ENCODE measurements around the gene TRRAP.

Gene TRRAP

DNA sequence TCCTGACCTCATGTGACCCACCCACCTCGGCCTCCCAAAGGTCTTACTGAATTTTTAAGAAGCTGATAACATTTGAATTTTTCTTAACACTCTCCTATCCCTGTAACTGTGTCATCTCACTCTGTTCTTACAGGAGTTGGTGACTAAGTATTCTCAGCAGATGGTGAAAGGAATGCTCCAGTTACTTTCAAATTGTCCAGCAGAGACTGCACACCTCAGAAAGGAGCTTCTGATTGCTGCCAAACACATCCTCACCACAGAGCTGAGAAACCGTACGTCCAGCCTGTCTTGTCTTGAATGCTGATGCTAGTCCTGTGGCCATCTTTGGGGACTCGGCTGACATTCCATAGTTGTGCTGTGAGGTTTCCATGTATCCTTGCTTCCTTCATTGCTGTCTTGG is 24.9 kb downstream of the TRRAP start:
- DNase-seq: no peak

DNA sequence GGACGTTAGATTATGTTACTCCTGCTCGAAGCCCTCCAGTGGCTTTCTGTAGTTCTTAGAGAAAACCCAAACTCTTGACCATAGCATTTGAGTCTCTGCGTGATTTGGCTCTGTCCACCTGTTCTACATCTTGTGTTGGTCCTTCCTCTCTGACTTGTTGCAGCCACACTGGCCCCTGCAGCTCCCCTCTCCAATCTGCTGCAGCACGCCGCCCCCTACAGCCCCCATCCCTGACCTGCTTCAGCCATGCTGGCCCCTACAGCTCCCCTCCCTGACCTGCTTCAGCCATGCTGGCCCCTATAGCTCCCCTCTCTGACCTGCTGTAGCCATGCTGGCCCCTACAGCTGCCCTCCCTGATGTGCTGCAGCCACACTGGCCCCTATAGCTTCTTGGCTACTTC is 29.2 kb downstream of the TRRAP start:
- no peak for DNase-seq

DNA sequence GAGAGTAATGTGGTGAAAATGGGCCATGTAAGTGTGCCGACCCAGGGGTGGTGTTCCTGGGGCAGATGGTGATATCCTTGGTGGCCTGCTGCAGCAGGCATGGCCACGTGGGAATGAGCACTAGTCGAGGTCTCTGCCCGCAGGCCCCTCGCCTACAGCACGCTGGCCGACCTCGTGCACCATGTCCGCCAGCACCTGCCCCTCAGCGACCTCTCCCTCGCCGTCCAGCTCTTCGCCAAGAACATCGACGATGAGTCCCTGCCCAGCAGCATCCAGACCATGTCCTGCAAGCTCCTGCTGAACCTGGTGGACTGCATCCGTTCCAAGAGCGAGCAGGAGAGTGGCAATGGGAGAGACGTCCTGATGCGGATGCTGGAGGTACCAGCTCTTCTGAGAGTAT is 30.3 kb downstream of the TRRAP start:
- DNase-seq: no peak

DNA sequence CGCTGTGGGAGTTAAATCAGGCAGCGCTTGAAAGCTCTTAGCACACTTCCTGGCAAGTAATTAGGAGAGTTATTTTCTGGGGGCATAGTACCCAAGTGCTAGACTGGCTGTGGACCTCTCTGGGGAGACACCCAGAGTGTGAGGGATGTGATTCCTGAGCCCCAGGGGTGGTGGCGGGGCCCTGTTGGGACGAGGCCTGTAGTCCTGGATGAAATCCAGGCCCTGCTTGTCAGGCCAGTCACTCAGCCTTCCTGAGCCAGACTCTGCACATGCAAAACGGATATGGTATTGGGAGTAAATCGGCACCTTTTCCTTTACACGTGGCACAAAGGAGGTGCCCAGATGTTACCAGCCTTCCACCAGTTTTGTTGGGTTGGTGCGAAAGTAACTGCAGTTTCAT is 31.2 kb downstream of the TRRAP start:
- DNase-seq: no peak

DNA sequence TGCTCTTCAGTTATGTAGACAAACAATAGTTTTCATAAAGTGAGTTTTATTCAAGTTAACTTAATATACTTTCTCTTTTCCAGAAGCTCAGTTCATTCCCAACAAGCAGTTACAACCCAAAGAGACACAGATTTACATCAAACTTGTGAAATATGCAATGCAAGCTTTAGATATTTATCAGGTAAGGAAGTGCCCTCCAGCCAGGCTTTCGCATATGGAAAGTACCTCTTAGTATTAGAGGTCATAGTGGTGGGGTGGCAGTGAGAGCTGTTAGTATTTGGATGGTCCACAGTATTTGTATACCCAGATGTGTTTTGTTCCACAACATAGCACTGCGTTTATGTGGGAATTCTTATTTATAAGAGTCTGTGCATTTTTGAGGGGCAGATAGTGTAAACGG is 32.1 kb downstream of the TRRAP start:
- DNase-seq: no peak

DNA sequence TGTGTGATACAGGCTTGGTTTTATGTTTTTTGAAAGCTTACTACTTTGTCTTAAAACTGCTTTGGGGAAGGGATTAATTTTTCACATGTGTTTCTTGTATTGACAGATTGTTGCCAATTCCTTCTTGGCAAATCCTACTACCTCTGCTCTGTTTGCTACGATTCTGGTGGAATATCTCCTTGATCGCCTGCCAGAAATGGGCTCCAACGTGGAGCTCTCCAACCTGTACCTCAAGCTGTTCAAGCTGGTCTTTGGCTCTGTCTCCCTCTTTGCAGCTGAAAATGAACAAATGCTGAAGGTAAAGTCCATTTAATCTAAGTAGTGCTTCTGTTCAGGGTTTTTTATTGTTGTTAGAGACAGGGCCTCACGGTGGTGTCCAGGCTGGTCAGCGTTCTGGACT is 33.6 kb downstream of the TRRAP start:
- no peak for DNase-seq

DNA sequence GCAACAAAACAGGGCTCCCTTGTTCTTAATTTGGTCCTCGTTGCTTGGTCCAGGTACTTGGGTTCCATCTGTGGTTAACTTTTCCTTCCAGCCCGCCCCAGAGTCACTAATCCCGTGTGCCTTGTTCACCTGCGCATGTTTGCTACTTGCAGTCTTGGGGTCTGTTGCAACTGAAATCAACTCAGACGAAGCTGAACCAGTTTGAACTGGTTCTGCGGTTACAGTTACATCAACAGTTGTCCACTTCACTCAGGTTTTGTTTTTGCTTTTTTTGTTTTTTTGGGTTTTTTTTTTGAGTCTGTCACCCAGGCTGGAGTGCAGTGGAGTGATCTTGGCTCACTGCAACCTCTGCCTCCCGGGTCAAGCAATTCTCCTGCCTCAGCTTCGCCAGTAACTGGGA is 34.7 kb downstream of the TRRAP start:
- no peak for DNase-seq

DNA sequence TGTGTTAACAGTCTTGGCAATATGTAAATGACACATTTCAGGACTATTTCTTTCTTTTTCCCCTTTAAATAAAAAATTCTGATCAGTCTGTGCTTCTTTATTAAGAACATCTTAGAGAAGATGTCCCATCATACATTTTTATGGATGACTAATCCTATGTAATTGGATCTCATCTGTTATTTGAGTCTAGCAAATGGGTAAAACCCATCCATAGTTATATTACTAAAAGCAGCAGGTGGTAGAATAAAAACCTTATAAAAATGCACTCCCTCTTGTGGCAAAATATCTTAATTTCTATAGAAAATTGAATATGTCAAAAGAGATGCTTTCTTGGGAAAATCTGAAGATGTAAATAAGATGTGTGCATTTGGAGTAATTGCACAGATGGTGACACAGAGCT is 35.3 kb downstream of the TRRAP start:
- no peak for DNase-seq

DNA sequence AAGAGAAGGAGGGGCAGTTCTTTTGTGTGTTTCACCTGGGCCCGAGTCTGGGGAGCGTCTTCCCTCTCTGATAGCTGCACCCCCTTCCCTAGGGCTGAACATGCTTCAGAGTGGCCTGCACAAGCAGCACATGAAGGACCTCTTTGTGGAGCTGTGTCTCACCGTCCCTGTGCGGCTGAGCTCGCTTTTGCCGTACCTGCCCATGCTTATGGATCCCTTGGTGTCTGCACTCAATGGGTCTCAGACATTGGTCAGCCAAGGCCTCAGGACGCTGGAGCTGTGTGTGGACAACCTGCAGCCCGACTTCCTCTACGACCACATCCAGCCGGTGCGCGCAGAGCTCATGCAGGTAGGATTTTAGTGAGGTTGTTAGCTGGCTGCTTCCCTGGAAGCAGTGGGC is 39.0 kb downstream of the TRRAP start:
- DNase-seq: no peak

DNA sequence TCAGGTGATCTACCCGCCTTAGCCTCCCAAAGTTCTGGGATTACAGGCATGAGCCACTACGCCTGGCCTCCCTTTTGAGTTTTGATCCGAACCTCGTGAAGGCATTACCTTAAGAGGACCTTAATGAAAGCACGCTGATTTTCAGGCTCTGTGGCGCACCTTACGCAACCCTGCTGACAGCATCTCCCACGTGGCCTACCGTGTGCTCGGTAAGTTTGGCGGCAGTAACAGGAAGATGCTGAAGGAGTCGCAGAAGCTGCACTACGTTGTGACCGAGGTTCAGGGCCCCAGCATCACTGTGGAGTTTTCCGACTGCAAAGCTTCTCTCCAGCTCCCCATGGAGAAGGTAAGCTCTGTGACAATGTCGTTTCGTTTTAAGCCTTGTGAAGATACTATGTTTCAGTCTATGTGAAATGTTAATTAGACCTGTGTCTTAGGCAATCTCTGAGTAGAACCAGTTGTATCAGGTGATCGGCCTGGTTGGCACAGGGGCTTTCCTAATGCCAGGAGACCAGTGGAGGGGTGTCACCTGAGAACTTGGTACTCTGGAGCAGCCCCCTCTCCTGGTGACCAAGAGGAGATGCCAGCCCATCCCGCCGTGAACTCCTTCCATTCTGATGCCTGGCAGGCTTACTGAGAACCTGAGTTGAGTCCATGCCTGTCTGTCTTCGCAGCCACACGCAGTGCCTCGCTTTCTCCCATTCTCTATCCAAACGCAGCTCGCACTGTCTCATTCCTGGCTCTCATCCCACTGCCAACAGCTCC is 43.5 kb downstream of the TRRAP start:
- no peak for DNase-seq

DNA sequence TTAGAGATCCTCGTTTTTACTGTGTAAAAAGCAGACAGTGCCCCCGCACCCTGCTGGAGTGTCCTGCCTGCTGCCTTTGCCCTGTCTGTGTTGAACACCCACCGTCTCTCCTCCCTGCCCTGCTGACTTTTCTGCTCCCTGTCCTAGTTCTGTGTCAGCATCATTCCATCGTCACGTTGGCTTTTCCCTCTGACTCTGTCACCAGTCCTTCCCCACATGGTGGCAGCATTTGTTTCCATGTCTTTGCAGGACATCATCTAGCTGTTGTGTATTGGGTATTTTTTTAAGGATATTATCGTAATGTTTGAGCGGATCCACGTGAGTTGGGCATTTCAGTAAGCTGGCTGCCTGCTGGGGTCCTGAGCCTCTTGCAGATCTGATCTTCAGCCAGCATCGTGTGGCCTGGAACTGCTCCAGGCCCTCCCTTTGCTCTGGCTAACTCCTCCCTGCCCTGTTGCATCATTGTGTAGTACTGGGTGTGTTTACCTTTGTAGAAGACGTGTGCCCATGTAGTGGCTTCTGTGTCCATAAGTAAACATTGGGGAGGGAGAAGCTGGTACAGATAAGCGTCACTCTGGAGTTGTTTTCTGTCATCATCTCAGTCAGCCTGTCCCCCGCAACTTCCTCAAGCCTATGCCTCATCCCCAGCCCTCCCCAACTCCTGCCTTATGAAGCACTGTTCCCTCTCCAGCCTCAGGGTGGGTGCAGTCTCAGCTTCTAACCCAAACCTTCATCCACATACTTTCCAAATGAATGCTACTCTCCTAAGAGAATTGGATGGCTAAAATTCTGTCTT is 44.3 kb downstream of the TRRAP start:
- DNase-seq: no peak

DNA sequence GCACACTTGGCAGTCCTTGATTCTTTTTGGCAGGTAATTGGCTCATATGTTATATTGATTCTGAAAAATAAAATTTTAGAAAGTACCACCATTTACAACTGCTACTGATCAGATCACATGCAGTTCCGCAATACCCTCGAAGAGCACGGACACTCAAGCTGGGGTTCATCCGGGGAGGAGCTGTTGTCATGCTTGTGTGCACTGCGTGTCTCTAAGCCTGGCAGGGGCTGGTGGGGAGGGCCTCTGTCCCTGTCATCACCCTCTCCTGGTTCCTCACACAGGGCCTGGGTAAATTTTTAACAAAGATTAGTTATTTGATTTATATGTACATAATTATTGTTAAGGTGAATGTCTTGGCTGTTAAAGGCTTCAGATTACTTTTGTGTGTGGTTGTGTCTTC is 45.2 kb downstream of the TRRAP start:
- DNase-seq: no peak

DNA sequence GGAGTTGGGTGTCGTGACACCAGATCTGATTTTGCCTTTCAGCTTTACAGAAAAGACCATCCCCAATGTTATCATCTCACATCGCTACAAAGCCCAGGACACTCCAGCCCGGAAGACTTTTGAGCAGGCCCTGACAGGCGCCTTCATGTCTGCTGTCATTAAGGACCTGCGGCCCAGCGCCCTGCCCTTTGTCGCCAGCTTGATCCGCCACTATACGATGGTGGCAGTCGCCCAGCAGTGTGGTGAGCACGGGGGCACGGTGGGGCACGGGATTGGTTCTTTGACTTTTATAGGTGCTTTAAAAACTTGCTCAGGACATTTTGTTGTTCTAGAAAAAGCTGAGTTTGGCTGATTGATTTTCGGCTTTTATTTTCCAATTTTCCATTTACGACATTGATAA is 48.8 kb downstream of the TRRAP start:
- no peak for DNase-seq

DNA sequence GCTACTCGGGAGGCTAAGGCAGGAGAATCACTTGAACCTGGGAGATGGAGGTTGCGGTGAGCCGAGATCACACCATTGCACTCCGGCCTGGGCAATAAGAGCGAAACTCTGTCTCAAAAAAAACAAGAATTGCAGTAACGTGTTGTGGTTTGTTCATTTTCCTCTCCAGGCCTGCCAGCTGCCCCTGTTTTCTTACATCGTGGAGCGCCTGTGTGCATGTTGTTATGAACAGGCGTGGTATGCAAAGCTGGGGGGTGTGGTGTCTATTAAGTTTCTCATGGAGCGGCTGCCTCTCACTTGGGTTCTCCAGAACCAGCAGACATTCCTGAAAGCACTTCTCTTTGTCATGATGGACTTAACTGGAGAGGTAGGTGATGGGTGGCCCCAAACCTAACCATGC is 52.1 kb downstream of the TRRAP start:
- no peak for DNase-seq

DNA sequence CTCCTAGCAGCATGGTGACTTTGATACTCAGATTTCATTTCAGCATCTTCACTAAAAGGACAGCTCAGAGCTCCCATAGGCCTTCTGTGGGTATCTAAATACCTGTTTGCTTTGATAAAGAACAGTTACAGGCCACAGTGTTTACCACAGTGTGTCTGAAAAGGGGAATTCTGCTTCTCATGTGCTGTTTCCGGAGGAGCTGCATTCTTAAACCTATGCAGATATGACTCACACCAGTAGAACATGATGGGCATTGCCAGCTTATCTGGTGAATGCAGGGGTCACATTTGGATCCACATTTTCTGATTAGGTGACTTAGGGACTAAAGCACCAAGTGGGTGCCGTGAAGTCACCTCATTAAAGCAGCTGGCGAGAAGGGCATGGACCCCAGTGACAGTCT is 52.6 kb downstream of the TRRAP start:
- no peak for DNase-seq

DNA sequence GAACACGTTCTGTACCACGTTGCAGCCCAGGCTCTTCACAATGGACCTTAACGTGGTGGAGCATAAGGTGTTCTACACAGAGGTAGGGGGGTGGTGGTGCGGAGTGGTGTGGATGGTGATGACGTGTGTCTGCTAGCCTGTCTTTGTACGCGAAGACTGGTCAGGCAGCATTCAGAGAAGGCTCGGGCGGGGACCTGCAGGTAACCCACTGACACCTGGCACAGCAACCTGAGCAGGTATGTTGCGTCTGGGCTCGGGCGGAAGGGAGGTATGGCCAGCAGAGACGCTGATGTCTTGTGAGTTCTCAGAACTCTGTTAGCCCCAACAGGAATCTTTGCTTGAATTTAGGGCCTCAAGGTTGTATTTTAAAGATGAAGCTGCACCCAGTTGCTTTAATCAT is 55.0 kb downstream of the TRRAP start:
- no peak for DNase-seq

DNA sequence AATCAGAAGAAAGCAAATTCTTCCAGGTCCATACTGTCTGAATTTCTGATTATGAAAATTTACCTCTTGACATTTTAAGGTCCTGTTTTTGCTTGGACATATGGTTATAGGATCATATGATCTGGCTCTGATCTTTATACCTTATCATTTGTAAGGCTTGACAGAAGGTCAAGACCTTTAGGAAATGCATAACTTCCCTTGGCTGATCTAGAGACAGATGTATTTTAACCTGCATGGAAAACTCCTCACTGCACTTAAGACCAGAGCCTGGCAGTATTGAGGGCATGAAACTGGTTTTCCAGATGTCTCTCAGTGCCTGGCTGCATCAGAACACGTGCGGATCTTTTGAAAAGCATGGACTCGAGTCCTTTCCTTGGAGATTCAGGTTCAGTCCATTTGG is 55.9 kb downstream of the TRRAP start:
- DNase-seq: no peak

DNA sequence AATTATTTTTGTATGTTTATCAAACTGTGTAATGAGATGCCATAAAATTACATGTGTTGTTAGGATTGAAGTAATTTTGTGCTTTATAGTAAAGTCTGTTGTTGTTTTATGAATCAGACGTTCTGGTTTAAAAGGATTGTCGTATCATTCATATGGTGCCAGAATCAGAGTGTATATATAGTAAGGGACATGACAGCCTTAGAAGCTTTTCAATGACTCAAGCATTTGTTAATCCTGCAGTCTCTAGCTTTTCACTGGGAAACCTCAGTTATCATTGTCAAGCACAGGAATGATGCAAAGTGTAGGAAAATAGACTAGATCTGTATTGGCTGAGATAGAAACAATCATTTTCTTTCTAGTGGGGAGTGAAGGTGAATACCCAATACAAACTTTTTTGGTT is 57.5 kb downstream of the TRRAP start:
- DNase-seq: no peak

DNA sequence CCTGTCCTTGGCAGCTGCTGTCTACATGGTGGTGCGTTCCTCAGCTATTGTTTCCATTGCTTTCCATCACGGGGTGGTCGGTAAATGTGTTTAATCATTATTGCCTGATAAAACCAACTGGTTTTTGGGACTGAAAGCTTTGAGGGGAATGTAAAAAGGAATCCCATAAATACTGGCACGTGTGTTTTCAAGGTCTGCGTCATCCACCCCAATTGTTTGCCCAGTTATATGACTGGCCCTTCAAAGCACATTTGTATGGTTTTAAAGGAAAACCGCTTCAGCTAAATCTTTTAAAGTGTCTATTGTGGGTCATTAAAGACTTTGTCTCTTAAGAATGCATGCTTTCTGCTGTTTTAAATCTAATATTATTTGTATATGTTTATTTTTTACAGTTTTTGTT is 65.0 kb downstream of the TRRAP start:
- DNase-seq: no peak

DNA sequence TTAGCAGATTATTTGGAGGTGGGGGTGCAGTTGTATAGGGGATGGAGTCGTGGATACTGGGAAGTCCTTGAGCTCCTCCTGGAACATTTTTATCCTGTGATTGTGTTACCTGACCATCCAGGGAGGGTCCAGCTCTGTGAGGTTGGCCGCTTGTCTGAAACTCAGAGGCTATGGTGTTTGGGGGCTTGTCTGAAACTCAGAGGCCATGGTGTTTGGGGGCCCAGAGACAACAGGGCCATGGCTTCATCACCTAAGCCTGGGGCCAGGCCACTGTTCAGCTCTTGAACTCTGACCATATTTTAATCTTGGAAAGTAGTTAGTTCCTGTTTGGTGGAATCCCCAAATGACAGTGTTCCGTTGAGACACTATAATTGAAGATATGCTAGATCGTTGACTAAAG is 66.1 kb downstream of the TRRAP start:
- no peak for DNase-seq

DNA sequence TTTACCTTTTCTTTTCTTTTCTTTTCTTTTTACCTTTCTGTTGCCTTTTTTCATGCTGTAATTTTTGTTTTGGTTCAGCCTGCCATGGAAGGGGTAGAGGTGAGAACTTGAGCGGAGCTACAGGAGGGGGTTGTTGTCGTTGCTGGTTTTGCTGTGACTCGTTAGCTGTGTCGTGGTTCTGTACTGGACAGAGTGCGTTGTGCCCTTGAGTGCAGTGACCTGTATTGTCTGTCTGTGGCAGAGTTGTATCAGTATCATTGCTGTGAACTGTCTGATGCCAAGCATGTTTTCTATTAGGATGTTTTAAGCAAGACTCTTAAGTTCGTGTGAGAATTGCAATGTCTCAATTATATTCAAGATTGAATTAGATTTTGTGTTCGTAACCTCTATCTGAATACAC is 67.5 kb downstream of the TRRAP start:
- no peak for DNase-seq

DNA sequence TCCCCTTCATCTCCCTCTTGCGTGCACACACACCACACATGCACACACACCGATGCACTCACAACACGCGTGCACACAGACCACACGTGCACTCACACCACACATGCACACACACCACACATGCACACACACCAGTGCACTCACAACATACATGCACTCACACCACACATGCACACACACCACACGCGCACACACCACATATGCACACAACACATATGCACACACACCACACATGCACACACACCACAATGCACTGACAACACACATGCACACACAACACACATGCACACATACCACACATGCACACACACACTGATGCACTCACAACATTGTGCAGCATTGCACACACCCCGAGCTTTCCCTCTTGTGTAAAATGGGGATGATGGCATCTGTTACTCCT is 68.1 kb downstream of the TRRAP start:
- no peak for DNase-seq

DNA sequence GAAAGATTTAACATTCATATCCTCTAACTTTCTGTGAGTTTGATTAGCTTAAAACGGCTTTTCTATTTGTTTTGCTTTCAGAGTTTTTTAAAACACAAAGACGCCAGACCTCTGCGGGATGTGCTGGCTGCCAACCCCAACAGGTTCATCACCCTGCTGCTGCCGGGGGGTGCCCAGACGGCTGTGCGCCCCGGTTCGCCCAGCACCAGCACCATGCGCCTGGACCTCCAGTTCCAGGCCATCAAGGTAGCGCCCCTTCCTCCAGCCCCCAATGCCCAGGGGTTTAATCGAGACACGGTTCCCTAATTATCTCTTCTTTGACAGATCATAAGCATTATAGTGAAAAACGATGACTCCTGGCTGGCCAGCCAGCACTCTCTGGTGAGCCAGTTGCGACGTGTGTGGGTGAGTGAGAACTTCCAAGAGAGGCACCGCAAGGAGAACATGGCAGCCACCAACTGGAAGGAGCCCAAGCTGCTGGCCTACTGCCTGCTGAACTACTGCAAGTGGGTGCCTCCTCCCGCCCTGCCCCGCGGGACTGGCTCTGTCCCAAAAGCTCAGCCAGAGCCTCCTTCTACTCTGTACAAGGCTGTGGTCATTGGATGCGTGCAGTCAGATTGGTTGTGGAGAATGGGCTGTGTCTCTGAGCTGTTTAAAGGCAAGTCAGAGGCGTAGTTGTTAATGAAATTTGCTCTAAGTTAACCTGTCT is 71.2 kb downstream of the TRRAP start:
- no peak for DNase-seq

DNA sequence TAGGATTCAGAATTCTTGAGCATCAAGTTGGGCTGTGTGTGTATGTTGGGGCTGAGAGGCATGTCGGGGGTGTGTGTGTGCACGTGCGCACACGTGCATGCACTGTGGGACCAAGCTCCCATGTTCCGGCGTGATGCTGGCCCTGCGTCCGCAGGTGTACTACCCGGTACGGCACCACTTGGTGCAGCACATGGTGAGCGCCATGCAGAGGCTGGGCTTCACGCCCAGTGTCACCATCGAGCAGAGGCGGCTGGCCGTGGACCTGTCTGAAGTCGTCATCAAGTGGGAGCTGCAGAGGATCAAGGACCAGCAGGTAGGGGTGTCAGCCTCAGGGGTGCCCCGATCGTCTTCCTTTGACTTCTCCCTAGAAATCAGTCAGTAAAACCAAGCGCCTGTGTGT is 77.7 kb downstream of the TRRAP start:
- DNase-seq: no peak
